Stomach smooth muscle (tissue), 2 donors: ENCODE measurements around the gene IDE.
A peak's percentile ranks its signal among the peaks of the same experiment; 100 is the strongest.

Experiments
- H3K27ac ChIP-seq: one replicate; pipeline ENCODE4 v1.7.0; 2013; ENCODE audit warnings: mild to moderate bottlenecking, low read length, inconsistent platforms
- H3K27me3 ChIP-seq, 2 donors: one replicate each; pipeline ENCODE4 v1.7.0; 2013; ENCODE audit warnings: low read length in 2 of 2; ENCODE audit not compliant: insufficient read depth in 2 of 2, control insufficient read depth in 1 of 2
- H3K36me3 ChIP-seq, 2 donors: one replicate each; pipeline ENCODE4 v1.7.0; 2013; ENCODE audit warnings: low read length in 2 of 2; ENCODE audit not compliant: control insufficient read depth in 2 of 2, insufficient read depth in 2 of 2
- H3K4me1 ChIP-seq: one replicate; pipeline ENCODE4 v1.7.0; 2013; ENCODE audit warnings: low read length; ENCODE audit not compliant: control insufficient read depth, insufficient read depth
- H3K4me3 ChIP-seq, 2 donors: one replicate each; pipeline ENCODE4 v1.7.0; 2013; ENCODE audit warnings: low read length in 2 of 2
- H3K9ac ChIP-seq, 2 donors: one replicate each; pipeline ENCODE4 v1.7.0; 2013; ENCODE audit warnings: low read length in 2 of 2, mild to moderate bottlenecking in 1 of 2
- H3K9me3 ChIP-seq, 2 donors: one replicate each; pipeline ENCODE4 v1.7.0; 2013; ENCODE audit warnings: low read length in 2 of 2; ENCODE audit not compliant: control insufficient read depth in 2 of 2
- donor health status: healthy.
- donor health status: Pancreatic carcinoma.

The IDE gene

DNA sequence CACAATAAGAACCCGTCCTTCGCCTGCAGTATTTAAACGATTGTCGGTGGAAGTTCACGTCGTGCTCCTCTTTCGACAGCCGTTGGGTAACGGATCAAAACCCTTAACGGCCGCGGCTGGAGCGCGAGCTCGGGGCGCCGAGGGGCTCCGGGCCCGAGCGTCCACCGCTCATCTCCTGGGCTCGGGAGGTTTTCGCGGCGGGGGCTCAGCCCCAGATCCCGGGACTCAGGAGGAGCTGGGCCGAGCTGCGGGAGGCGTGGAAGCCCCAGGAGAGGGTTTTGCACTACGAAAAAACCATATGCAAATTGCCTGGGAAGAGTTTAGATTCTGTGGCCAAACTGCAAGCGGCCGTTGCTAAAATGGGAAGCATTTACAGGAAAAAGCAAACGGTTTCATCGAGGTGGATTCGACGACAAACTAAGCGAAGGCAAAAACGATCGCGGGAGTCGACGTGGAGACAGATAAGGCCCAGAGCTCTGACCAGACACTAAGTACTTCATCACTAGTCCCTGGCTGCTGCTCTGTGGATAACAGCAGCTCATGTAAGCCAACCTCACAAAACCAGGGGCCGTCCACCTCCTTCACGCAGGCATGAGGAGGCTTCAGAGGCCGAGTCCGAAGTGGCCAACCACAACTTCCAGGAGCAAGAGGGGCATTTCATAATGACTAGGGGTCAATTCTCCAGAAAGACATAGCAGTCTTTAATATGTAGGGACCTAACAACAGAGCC lies 153.2 kb downstream of the IDE start:
- H3K4me3 ChIP-seq: peak overlapping the region; percentile 34 to 58
- no peak overlapping the region for H3K27ac ChIP-seq
- peaks cover 5% of the 10 kb centered on the region for H3K4me1 ChIP-seq
- peaks cover 11 to 22% of the 10 kb centered on the region in 2 donors for H3K27me3 ChIP-seq
- no peaks in the 10 kb centered on the region for H3K36me3 ChIP-seq
- no peak overlapping the region for H3K9ac ChIP-seq
- H3K9me3 ChIP-seq: no peaks in the 10 kb centered on the region

DNA sequence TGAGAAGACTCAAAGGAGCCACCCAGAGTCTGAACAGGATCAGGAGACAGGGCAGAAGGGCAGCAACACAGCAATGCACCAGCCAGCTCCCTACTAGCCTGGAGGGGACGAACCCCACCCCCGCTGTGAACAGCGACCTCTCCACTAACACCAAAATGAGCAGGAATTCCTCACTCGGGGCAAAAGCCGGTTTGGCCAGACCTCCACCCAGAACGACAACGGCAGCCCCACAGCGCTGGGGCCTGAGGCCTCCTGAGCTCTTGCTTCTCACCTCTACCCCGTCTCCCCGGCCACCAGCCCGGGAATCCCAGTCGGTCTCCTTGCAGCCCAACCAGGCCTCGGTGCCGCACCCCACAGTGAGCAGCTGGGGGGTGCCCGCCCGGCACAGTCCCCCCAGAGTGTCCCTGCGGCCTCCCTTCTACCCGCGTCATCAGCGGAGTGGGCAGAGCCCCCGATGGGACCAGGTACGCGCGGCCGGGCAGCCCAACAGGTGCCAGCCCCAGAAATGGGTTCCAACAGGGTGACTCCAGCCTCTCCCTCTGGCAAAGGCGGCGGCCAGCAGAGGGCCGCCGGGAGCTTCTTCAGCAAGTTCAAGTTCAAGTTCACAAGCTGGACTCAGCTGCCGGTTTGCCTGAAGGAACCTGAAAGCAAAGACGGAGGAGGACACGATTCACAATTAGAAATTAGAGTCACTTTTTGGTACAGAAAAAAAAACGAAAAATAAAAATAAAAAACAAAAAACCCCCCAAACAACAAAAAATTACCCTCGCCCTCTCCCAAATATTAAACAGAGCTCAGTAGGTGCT lies 153.9 kb downstream of the IDE start:
- Histone ChIP-seq H3K27ac (no peak overlapping the region), H3K36me3 (no peaks in the 10 kb centered on the region), H3K9ac (no peak overlapping the region), H3K9me3 (no peaks in the 10 kb centered on the region), H3K27me3 (peaks cover 11 to 22% of the 10 kb centered on the region in 2 donors), H3K4me1 (peaks cover 5% of the 10 kb centered on the region), H3K4me3 (peak overlapping the region in 1 of 2 donors; percentile 58)

DNA sequence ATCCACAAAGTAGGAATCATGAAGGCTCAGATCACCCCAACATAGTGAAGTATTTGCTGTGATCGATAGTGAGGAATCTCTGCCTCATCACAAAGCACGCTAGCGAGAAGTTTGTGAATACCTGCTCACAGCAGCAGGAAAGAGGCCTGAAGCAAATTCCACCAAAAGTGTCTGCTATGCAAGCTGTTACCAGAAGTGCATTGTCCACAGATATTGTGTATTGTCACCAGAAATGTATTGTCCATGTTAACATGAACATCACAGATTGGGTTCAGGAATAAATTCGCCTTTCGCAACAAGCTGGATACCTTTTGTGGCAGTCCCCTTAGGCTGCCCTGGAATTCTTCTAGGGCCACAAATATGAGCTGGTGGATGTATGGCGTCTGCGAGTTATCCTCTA lies 155.0 kb downstream of the IDE start:
- H3K27ac ChIP-seq: no peak overlapping the region
- H3K9ac ChIP-seq: no peak overlapping the region
- H3K9me3 ChIP-seq: no peaks in the 10 kb centered on the region
- H3K27me3 ChIP-seq: peaks cover 11 to 22% of the 10 kb centered on the region in 2 donors
- H3K4me3 ChIP-seq: no peak overlapping the region
- peaks cover 5% of the 10 kb centered on the region for H3K4me1 ChIP-seq
- H3K36me3 ChIP-seq: no peaks in the 10 kb centered on the region

DNA sequence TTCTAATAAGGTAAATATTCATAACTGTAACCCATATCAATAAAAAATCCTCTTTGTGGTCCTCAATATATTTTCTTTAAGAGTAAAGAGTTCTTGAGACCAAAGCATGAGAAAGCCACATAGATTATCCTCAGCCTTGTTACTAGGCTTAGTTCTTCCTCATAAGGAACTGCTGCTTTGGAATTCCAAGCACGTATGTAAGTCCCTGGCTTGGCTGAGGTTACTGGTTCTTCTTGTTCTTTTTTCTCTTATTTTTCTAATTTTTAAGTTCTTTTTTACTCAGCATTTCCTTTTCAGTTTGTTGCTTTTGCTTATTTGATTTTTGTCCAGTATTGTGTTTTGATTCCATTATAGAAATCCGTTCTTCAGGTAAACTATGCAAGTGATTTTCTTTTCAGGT lies 155.7 kb downstream of the IDE start:
- no peak overlapping the region for H3K27ac ChIP-seq
- peaks cover 11 to 22% of the 10 kb centered on the region in 2 donors for H3K27me3 ChIP-seq
- no peak overlapping the region for H3K9ac ChIP-seq
- H3K4me1 ChIP-seq: peaks cover 5% of the 10 kb centered on the region
- H3K36me3 ChIP-seq: no peaks in the 10 kb centered on the region
- H3K9me3 ChIP-seq: no peaks in the 10 kb centered on the region
- no peak overlapping the region for H3K4me3 ChIP-seq

DNA sequence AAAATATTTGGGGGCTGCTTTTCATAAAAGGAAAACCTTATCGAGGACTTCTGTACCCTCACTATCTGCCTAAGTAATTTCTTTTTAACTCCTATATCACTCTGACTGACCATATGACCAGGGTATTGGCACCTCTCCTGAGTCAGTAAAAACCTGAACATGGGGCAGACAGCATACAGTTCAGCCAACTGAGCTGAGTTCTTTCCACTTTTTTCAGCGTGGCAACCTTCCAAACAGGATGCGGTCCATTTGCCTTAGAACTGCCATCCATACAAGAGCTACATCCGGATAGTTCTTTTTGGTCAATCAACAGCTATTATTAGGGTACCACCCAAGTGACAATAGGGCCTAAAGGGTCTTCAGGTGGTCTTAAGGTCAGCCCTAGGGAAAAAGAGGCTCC lies 160.4 kb downstream of the IDE start:
- no peaks in the 10 kb centered on the region for H3K27me3 ChIP-seq
- no peak overlapping the region for H3K9ac ChIP-seq
- no peak overlapping the region for H3K27ac ChIP-seq
- H3K36me3 ChIP-seq: no peaks in the 10 kb centered on the region
- no peaks in the 10 kb centered on the region for H3K9me3 ChIP-seq
- no peak overlapping the region for H3K4me3 ChIP-seq
- no peaks in the 10 kb centered on the region for H3K4me1 ChIP-seq

DNA sequence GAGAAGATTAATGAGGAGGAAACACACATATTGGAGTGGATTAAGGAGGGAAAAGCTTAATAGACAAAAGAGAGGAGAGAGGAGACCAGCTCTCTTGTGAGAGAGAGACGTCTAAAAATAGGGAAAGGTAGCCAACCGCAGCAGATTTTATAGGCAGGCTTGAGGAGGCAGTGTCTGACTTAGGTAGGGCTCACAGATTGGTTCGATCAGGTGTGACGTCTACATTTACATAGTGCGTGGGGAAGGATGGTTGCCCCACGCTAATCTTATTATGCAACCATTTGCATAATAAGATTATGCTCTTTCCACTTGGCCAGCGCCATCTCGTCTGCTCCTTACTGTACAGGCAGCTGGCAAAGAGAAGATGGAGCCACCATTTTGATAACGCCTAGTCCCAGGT lies 160.9 kb downstream of the IDE start:
- no peak overlapping the region for H3K27ac ChIP-seq
- no peak overlapping the region for H3K4me3 ChIP-seq
- H3K9me3 ChIP-seq: no peaks in the 10 kb centered on the region

DNA sequence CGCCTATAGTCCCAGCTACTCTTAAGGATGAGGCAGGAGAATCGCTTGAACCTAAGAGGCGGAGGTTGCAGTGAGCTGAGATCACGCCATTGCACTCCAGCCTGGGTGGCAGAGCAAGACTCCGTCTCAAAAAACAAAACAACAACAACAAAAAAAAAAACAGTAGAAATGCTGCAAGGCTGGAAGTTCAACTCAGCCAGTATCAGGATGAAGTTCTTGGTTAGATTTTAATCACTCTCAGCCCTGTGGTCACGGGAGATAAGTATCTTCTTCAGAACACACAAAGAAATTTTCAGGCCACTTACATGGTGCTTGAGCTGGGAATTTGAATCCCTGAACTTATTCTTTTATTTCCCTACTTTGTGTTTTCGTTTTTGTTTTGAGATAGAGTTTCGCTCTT lies 162.5 kb downstream of the IDE start:
- Histone ChIP-seq H3K27ac (no peak overlapping the region), H3K9ac (no peak overlapping the region), H3K4me1 (no peaks in the 10 kb centered on the region), H3K27me3 (no peaks in the 10 kb centered on the region), H3K9me3 (no peaks in the 10 kb centered on the region), H3K36me3 (no peaks in the 10 kb centered on the region), H3K4me3 (no peak overlapping the region)

More for the DNA sequence above, 160.9 kb downstream of the IDE start:
- Histone ChIP-seq H3K9ac (no peak overlapping the region), H3K4me1 (no peaks in the 10 kb centered on the region), H3K27me3 (no peaks in the 10 kb centered on the region), H3K36me3 (no peaks in the 10 kb centered on the region)

DNA sequence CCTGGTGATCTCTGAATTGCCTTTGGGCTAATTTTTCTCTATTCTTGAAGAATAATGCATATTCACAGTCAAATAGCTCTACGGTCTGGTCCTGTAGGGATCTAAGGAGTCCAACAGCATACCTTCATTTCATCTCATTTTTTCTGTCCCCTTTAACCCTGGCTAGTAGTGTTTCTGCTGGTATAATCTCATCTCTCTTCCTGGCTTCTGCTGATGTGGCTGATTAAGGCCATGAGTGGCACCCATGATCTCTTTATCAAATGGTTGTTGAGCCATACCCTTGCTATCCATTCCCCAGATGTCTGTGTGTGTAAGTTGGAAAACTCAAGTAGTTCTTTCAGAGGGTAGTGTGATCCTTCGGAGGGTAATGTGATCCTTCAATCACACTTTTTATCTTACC lies 163.4 kb downstream of the IDE start:
- Histone ChIP-seq H3K27ac (no peak overlapping the region), H3K4me1 (no peaks in the 10 kb centered on the region), H3K4me3 (no peak overlapping the region), H3K36me3 (no peaks in the 10 kb centered on the region), H3K9ac (no peak overlapping the region), H3K9me3 (no peaks in the 10 kb centered on the region), H3K27me3 (no peaks in the 10 kb centered on the region)

DNA sequence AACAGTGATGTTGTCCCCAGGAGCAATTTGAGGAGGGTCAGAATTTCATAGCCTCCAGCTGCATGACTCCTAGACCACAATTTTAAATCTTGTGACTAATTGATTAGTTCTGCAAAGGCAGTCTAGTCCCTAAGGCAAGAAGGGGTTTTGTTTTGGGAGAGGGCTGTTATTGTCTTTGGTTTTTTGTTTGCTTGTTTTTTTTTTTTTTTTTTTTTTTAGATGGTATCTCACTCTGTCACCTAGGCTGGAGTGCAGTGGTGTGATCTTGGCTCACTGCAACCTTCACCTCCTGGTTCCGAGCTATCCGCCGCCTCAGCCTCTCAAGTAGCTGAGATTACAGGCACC lies 165.9 kb downstream of the IDE start:
- no peak overlapping the region for H3K9ac ChIP-seq
- H3K4me3 ChIP-seq: no peak overlapping the region
- H3K36me3 ChIP-seq: no peaks in the 10 kb centered on the region
- H3K4me1 ChIP-seq: no peaks in the 10 kb centered on the region
- no peaks in the 10 kb centered on the region for H3K27me3 ChIP-seq
- H3K9me3 ChIP-seq: no peaks in the 10 kb centered on the region
- no peak overlapping the region for H3K27ac ChIP-seq

DNA sequence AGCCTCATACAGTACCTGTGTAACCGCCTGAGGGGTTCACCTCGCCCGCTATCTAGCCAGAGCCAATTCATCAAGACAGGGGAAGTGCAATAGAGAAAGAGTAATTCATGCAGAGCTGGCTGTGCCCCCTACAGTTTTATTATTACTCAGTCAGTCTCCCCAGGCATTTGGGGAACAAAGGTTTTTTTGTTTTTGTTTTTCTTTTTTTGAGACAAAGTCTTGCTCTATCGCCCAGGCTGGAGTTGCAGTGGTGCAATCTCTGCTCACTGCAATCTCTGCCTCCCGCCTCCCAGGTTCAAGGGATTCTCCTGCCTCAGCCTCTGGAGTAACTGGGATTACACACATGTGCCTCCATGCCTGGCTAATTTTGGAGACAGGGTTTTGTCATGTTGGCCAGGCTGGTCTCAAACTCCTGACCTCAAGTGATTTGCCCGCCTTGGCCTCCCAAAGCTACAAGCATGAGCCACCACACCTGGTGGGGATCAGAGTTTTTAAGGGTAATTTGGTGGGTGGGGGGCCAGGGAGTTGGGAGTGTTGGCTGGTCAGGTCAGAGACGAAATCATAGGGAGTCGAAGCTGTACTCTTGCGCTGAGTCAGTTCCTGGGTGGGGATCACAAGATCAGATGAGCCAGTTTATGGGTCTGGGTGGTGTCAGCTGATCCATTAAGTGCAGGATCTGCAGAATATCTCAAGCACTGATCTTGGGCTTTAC lies 166.4 kb downstream of the IDE start:
- H3K9ac ChIP-seq: no peak overlapping the region
- H3K4me3 ChIP-seq: no peak overlapping the region
- no peak overlapping the region for H3K27ac ChIP-seq
- no peaks in the 10 kb centered on the region for H3K36me3 ChIP-seq
- no peaks in the 10 kb centered on the region for H3K9me3 ChIP-seq
- no peaks in the 10 kb centered on the region for H3K4me1 ChIP-seq
- H3K27me3 ChIP-seq: no peaks in the 10 kb centered on the region
